ENCODE measurements around the gene PRDM16. TPM values are rescaled to one million over a fixed set of nuclear protein-coding genes. Genes with fewer than 3 reads are reported as not detected.

The PRDM16 gene
- total RNA-seq, 4 donors from 2014 or later, result 0.19 to 1.6 (median 0.36) TPM

DNA sequence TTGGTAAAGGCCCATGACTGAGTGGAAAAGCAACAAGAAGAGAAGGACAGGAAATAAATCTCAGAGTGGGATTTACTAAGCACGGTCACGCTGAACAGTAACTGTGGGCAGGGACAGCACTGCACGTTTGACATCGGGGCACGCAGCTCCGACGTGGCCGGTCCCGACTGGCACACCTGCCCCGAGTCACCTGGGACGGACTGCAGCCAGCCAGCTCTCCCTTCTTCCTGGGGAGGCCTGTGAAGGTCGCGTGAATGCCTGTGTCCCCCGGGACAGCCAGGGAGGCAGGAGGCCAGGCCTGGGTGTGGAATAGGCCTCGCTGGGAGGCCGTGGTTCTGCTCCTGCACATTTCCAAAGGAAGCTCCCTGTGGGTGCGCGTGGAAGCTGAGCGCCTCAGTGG lies 140.2 kb downstream of the PRDM16 start:
- H3K27ac ChIP-seq, result no peak overlapping the region
- H3K27me3 ChIP-seq, result peaks cover 56% of the 10 kb centered on the region
- no peaks in the 10 kb centered on the region for H3K4me1 ChIP-seq
- no peak overlapping the region for H3K4me3 ChIP-seq
- H3K36me3 ChIP-seq, result no peaks in the 10 kb centered on the region
- no peaks in the 10 kb centered on the region for H3K9me3 ChIP-seq
- DNase-seq (ENCODE audit: low spot score in 2 of 2), result no peak
- TF ChIP-seq EP300 (IDR thresholded peaks at IDR 0.05) (no peak), POLR2AphosphoS5 (IDR thresholded peaks at IDR 0.05) (no peak), POLR2A (IDR thresholded peaks at IDR 0.05) (no peak)
- TF ChIP-seq, protein P1, sequence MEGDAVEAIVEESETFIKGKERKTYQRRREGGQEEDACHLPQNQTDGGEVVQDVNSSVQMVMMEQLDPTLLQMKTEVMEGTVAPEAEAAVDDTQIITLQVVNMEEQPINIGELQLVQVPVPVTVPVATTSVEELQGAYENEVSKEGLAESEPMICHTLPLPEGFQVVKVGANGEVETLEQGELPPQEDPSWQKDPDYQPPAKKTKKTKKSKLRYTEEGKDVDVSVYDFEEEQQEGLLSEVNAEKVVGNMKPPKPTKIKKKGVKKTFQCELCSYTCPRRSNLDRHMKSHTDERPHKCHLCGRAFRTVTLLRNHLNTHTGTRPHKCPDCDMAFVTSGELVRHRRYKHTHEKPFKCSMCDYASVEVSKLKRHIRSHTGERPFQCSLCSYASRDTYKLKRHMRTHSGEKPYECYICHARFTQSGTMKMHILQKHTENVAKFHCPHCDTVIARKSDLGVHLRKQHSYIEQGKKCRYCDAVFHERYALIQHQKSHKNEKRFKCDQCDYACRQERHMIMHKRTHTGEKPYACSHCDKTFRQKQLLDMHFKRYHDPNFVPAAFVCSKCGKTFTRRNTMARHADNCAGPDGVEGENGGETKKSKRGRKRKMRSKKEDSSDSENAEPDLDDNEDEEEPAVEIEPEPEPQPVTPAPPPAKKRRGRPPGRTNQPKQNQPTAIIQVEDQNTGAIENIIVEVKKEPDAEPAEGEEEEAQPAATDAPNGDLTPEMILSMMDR (IDR thresholded peaks at IDR 0.05), result no peak
- WGBS, result 91% methylated on average over 17 of the region's 19 CpGs

DNA sequence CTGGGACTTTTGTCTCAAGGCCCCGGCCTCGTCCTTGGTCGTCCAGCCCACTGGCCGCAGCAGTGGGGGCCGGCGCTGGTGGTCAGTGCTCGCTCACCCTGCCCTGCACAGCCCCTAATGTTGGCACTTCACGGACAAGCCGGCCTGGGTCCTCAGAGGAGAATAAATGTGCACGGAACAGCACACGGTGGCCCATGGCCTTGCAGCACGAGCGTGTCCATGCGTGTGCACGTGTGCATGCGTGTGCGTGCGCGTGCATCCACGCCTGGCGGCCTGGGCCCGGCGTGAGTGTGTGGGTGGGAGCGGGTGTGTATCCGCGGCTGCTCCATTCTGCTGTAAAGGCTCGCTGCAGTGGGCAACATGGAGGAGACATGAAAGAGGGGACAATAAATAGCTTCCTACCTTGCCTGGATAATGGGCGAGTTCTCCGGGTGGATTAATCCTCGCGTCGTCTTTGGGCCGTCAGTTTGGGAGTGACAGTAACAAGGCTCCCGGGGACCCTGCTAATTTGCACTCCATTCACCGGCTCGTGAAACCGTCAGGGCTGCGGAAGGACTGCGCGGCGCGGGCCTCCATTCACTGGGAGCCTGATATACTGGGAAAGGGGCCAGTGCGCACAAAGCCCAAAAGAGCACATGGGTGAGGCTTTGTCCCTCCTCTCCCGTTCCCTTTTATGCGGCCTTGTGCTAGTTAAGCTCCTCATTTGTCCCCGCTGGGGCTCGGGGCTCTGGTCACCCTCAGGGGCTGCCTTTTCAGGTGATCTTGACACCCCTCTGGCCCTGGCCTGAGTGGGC lies 142.8 kb downstream of the PRDM16 start:
- no peak for DNase-seq (ENCODE audit: low spot score in 2 of 2)
- Histone ChIP-seq H3K9me3 (no peaks in the 10 kb centered on the region), H3K27me3 (peaks cover 58% of the 10 kb centered on the region), H3K36me3 (no peaks in the 10 kb centered on the region), H3K4me3 (no peak overlapping the region), H3K4me1 (no peaks in the 10 kb centered on the region), H3K27ac (no peak overlapping the region)
- TF ChIP-seq EP300 (IDR thresholded peaks at IDR 0.05) (no peak), POLR2AphosphoS5 (IDR thresholded peaks at IDR 0.05) (no peak), POLR2A (IDR thresholded peaks at IDR 0.05) (no peak)
- TF ChIP-seq, protein P1 (IDR thresholded peaks at IDR 0.05), result no peak
- 85% methylated on average over 45 of the region's 47 CpGs for WGBS

DNA sequence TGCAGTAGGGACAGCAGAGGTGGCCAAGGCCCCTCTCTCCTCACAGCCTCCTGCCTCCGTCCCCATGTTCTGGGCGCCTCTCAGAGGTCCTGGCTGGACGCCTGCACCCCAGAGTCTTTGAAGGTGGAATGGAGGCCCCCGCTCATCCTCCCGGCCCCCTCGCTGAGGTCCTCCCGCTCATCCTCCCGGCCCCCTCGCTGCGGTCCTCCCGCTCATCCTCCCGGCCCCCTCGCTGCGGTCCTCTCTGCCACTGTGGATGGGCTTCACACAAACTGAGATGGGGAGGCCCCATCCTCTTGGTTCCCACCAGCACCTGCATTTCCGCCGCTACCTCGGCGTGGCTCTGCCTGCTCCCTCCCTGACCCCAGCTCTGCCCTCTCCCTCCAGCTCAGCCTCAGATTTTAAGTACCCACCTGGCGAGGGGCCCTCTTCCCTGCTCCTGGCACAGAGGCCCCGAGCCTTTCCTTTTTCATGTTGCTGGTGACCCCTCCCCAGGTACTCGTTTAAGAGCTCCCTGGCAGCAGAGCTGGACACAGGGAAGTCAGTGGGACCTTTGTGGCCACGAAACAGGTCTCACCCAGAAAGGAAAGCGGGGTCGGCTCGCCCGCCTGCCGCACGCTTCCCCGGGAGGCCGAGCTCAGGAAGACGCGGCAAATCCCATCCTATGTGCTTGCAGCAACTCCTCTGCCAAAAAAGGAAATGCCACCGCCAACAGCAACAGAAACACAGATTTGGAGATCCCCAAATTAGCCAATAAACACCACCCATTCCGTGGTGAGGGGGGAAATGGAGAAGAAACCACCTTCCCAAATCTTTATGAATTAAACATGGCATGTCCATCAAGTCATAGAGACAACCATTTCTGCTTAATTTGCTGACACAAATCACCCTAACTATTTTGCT lies 143.7 kb downstream of the PRDM16 start:
- Histone ChIP-seq H3K4me3 (no peak overlapping the region), H3K9me3 (no peaks in the 10 kb centered on the region), H3K27ac (no peak overlapping the region), H3K27me3 (peaks cover 61% of the 10 kb centered on the region), H3K36me3 (no peaks in the 10 kb centered on the region), H3K4me1 (peaks cover 4% of the 10 kb centered on the region)
- no peak for DNase-seq (ENCODE audit: low spot score in 2 of 2)
- TF ChIP-seq POLR2A (IDR thresholded peaks at IDR 0.05), result no peak
- TF ChIP-seq EP300 (IDR thresholded peaks at IDR 0.05), result no peak
- TF ChIP-seq POLR2AphosphoS5 (IDR thresholded peaks at IDR 0.05), result no peak
- TF ChIP-seq, protein P1 (IDR thresholded peaks at IDR 0.05), result no peak
- WGBS, result 90% methylated on average over 34 of the region's 34 CpGs

DNA sequence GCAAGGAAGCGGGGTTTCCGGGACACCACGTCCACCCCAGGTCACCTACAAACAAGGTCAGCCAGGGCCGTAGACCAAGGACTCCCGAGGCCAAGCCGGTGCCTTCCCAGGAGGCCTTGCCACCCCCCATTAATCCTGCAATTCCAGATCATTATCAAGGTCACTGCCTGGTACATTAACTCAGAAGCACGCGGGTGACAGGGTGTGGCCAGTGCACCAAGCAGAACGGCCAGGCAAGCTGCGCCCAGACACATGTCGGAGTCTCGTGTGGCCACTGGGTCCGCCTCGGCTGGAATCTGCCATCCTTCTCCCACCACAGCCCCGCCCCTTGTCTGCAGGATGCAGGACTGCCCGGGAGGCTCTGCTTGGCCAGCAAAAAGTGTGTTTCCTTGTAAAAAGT lies 144.7 kb downstream of the PRDM16 start:
- no peak for DNase-seq (ENCODE audit: low spot score in 2 of 2)

More for the DNA sequence above, 144.7 kb downstream of the PRDM16 start:
- peaks cover 10% of the 10 kb centered on the region for H3K4me1 ChIP-seq
- no peaks in the 10 kb centered on the region for H3K9me3 ChIP-seq
- TF ChIP-seq EP300 (IDR thresholded peaks at IDR 0.05) (no peak), POLR2AphosphoS5 (IDR thresholded peaks at IDR 0.05) (no peak), POLR2A (IDR thresholded peaks at IDR 0.05) (no peak)
- TF ChIP-seq, protein P1 (IDR thresholded peaks at IDR 0.05), result no peak
- 69% methylated on average over 15 of the region's 16 CpGs for WGBS
- H3K4me3 ChIP-seq, result no peak overlapping the region
- H3K27ac ChIP-seq, result no peak overlapping the region
- H3K27me3 ChIP-seq, result peaks cover 70% of the 10 kb centered on the region
- no peaks in the 10 kb centered on the region for H3K36me3 ChIP-seq
